ENCODE results near the gene CHERP. TPM values are rescaled to one million over a fixed set of nuclear protein-coding genes. Genes with fewer than 3 reads are reported as not detected.

The CHERP gene
- total RNA-seq, 1 donor from 2014 or later = 13.8 TPM

DNA sequence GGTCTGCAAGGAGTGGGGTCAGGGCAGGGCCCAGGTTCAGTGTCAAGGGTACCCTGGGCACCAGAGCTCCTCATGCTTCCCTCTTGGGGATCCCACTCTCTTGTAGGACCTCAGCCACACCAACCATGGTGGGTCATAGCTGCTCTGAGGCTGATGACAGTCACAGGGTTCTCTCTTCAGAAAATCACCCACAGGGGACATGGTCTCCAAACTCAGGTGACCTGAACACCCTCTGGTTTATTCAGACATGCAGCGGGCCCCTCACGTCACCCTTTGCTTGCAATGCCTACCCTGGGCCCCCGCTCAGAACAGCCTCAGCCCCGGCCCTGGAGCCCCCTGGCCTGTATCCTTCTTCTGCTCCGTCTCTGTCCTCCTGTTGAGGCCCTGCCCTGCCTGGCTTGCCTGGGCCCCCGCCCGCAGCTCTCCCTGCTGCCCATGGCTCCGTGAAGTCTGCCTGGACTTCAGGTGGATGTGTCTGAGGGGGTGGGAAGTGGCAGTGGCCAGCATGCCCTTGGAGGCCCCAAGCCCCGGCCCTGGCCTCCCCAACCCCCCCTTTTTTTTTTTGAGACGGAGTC is 20.4 kb downstream of the CHERP start:
- H3K4me1 ChIP-seq = no peaks in the 10 kb centered on the region
- peaks cover 89 to 98% of the 10 kb centered on the region in 2 donors for H3K36me3 ChIP-seq
- no peaks in the 10 kb centered on the region for H3K9me3 ChIP-seq
- no peak overlapping the region for H3K4me3 ChIP-seq
- H3K27ac ChIP-seq = no peak overlapping the region
- H3K27me3 ChIP-seq = no peaks in the 10 kb centered on the region
- DNase-seq (ENCODE audit: low spot score in 2 of 2) = no peak
- TF ChIP-seq, protein P1, sequence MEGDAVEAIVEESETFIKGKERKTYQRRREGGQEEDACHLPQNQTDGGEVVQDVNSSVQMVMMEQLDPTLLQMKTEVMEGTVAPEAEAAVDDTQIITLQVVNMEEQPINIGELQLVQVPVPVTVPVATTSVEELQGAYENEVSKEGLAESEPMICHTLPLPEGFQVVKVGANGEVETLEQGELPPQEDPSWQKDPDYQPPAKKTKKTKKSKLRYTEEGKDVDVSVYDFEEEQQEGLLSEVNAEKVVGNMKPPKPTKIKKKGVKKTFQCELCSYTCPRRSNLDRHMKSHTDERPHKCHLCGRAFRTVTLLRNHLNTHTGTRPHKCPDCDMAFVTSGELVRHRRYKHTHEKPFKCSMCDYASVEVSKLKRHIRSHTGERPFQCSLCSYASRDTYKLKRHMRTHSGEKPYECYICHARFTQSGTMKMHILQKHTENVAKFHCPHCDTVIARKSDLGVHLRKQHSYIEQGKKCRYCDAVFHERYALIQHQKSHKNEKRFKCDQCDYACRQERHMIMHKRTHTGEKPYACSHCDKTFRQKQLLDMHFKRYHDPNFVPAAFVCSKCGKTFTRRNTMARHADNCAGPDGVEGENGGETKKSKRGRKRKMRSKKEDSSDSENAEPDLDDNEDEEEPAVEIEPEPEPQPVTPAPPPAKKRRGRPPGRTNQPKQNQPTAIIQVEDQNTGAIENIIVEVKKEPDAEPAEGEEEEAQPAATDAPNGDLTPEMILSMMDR (IDR thresholded peaks at IDR 0.05) = no peak
- intact Hi-C loops (cut with DNase I) = no loop called here

DNA sequence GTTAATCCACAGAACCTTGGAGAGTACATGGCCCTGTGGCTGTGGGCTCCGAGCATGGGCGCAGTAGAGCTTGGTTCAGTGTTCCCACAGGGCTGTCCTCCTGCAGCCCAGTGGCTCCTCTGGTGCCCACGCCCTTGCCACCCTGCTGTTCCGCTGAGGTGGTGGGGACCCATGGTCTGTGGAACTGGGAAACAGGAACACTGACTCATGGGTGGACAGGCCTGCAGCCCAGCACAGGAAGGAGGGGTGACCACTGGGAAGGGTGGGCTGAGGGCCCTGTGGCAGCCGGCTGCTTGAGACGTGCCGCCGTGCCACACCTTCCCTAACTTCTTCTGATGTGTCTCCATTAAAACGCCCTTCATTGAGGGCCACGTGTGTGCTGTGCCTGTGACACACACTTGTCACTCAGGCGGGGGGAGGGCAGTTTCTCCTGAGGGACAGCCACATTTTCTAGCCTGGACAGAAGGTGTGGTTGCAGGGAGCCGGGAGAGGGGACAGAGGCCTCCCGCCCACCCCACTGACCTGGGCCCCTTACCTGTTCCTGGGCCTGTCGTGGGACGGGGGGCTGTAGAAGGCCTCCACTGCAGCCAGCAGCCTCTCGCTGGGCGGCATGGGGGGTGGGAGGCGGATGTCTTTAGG is 21.1 kb downstream of the CHERP start:
- Histone ChIP-seq H3K4me3 (no peak overlapping the region), H3K36me3 (peaks cover 84 to 96% of the 10 kb centered on the region in 2 donors)
- TF ChIP-seq, protein P1 (IDR thresholded peaks at IDR 0.05) = no peak

DNA sequence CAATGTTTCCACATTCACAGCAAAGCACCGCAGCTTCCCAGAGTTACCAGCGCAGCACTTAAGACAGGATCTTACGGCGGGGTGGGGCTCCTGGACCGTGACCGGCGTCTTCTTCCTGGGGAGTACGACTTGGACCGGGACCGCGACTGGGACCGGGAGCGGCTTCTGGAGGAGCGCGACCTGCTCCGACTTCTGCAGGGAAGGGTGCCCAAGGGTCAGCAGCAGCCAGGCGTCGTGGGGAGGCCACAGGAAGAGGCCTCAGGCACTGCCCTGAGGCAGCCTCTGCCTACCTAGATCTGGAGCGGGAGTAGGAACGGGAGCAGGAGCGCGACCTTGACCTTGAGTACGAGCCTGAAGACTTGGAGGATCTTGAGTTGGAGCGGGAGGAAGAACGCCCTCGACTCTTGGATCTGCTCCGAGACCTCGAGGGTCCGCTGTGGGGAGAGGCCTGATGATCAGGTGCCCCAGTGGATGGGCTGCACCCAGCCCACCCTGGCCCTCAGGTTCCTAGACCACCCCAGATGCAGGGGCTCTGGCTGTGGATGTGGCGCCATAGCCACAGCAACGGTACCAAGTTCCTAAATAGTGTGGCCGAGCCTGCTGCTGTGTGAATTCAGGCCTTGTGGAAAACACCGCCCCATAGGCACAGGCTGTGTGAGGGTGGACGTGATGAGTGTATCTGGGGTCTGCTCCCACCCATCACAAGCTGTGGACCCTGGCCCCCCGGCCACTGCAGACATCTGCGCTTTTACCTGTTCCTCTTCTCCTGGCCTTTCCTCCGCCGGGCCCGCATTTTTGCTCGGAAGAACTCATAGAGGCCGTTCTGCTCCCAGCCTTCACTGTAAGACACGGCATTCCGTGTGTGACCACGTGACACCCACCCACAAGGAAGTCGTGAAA is 21.9 kb downstream of the CHERP start:
- no peak for DNase-seq (ENCODE audit: low spot score in 2 of 2)
- TF ChIP-seq, protein P1 (IDR thresholded peaks at IDR 0.05) = no peak
- no peak overlapping the region for H3K4me3 ChIP-seq
- intact Hi-C loops (cut with DNase I) = no loop called here
- H3K4me1 ChIP-seq = no peaks in the 10 kb centered on the region
- H3K27me3 ChIP-seq = no peaks in the 10 kb centered on the region
- H3K27ac ChIP-seq = no peak overlapping the region
- H3K9me3 ChIP-seq = no peaks in the 10 kb centered on the region
- H3K36me3 ChIP-seq = peaks cover 76 to 88% of the 10 kb centered on the region in 2 donors

More for the DNA sequence above, 21.1 kb downstream of the CHERP start:
- no peak for DNase-seq (ENCODE audit: low spot score in 2 of 2)
- intact Hi-C loops (cut with DNase I) = no loop called here
- no peaks in the 10 kb centered on the region for H3K27me3 ChIP-seq
- H3K9me3 ChIP-seq = no peaks in the 10 kb centered on the region
- no peak overlapping the region for H3K27ac ChIP-seq
- no peaks in the 10 kb centered on the region for H3K4me1 ChIP-seq

DNA sequence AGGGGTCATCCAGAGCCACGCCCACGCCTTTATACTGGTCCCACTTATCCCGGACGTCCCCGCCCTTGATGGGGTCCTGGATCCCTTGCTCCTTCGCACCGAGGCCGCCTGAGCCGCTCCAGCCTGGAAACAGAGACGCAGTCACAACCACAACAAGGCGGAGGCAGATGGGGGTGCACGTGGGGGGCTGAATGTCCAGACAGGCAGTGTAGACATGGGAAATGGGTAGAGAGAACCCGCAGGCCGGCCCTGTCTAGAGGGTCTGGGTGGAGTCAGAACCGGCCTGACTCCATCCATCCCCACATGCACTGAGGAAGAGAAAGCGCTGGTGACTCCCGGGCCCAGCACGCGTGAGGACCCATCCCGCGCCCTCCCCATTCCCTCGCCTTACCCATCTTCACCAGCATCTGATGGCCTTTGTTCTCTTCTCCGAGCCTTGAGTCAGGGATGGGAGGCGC is 23.0 kb downstream of the CHERP start:
- Histone ChIP-seq H3K27ac (no peak overlapping the region), H3K27me3 (no peaks in the 10 kb centered on the region), H3K9me3 (no peaks in the 10 kb centered on the region), H3K36me3 (peaks cover 66 to 87% of the 10 kb centered on the region in 2 donors), H3K4me1 (no peaks in the 10 kb centered on the region), H3K4me3 (no peak overlapping the region)
- TF ChIP-seq, protein P1 (IDR thresholded peaks at IDR 0.05) = no peak
- intact Hi-C loops (cut with DNase I) = no loop called here
- no peak for DNase-seq (ENCODE audit: low spot score in 2 of 2)

DNA sequence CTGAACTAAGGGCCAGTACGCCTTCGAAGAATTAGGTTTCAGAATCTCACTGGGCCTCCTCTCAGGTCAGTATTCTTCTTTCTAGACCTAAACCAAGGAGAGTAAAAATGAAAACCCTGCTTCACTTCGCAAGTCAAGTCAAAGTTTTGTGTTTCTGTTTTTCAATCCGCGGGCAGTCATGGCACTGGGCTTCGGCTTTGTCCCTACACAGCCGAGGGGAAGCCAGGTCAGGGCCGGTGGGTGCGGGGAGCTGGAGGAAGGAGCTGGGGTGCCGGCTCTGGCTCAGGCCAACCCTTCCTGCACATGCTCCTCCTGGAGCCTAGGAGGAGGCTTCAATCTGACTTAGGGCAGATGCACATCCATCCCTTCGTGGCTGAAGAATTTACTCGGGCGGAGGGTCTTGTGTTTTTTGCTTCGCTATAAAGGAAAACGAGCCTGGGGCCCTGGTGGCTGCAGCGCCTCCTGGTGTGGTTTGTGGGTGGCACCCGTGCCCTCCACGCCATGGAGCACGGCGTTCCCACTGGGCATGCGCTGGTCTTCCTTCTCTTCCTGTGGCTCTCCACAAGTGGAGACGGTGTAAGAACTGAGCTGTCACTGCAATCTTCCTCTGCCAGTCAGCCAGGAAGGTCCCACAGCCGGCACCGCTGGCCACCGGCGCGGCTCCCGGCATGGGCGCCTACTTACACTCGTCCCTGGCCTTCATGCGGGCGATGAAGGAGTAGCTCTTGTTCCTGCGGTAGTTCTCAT is 23.6 kb downstream of the CHERP start:
- DNase-seq (ENCODE audit: low spot score in 2 of 2) = no peak
- Histone ChIP-seq H3K4me3 (no peak overlapping the region), H3K9me3 (no peaks in the 10 kb centered on the region), H3K36me3 (peaks cover 60 to 85% of the 10 kb centered on the region in 2 donors), H3K27ac (no peak overlapping the region), H3K27me3 (no peaks in the 10 kb centered on the region), H3K4me1 (no peaks in the 10 kb centered on the region)
- TF ChIP-seq, protein P1 (IDR thresholded peaks at IDR 0.05) = no peak
- intact Hi-C loops (cut with DNase I) = no loop called here
